ENCODE measurements around the gene PACC1. TPM values are rescaled to one million over a fixed set of nuclear protein-coding genes. Genes with fewer than 3 reads are reported as not detected.
A peak's percentile ranks its signal among the peaks of the same experiment; 100 is the strongest.

PACC1 gene
- polyA plus RNA-seq, 1 experiment, result 12.7 TPM

GRCh38 chr1:212381397-212382035, 33.2 kb downstream of the PACC1 start:
- ChIA-PET CTCF (interaction anchor here (0.7 kb wide), 1 partner anchor 73 kb away, joined by 4 read pairs; no protein-coding TSS in a partner anchor), POLR2A (no interaction called here)
- TF ChIP-seq, protein P1, sequence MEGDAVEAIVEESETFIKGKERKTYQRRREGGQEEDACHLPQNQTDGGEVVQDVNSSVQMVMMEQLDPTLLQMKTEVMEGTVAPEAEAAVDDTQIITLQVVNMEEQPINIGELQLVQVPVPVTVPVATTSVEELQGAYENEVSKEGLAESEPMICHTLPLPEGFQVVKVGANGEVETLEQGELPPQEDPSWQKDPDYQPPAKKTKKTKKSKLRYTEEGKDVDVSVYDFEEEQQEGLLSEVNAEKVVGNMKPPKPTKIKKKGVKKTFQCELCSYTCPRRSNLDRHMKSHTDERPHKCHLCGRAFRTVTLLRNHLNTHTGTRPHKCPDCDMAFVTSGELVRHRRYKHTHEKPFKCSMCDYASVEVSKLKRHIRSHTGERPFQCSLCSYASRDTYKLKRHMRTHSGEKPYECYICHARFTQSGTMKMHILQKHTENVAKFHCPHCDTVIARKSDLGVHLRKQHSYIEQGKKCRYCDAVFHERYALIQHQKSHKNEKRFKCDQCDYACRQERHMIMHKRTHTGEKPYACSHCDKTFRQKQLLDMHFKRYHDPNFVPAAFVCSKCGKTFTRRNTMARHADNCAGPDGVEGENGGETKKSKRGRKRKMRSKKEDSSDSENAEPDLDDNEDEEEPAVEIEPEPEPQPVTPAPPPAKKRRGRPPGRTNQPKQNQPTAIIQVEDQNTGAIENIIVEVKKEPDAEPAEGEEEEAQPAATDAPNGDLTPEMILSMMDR (IDR thresholded peaks at IDR 0.05; ENCODE audit: insufficient read depth, low read depth, low read length), result no peak
- no peak for DNase-seq (ENCODE audit: low read depth)
- H3K36me3 ChIP-seq (ENCODE audit: control insufficient read depth, insufficient read depth, low read length), result peaks cover 7% of the 10 kb centered on the region
- H3K27me3 ChIP-seq (ENCODE audit: control insufficient read depth, insufficient read depth, low read length), result no peaks in the 10 kb centered on the region
- H3K4me3 ChIP-seq (ENCODE audit: low read depth, low read length), result no peak overlapping the region

DNA sequence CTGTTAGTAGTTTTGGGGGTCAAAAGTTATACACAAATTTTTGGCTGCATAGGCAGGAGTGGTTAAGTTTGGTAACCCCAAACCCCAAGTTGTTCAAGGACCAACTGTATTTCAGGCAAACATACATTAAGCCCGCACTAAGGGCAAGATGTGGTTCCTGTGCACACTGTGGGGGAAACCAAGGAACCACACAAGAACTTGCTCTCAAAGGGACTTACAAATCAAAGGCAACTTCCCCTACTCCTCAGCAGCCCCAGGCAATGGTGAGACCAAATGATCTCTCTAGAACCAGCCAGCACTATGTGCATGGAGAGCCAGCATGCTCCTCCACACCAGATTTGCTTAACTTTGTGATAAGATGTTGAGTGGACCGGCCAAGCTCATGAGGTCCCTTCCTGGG, 35.3 kb downstream of the PACC1 start:
- H3K36me3 ChIP-seq (ENCODE audit: control insufficient read depth, insufficient read depth, low read length), result peaks cover 7% of the 10 kb centered on the region
- DNase-seq (ENCODE audit: low read depth), result no peak
- CTCF ChIA-PET, result no interaction called here
- POLR2A ChIA-PET, result no interaction called here
- TF ChIP-seq, protein P1 (IDR thresholded peaks at IDR 0.05; ENCODE audit: insufficient read depth, low read depth, low read length), result no peak
- no peaks in the 10 kb centered on the region for H3K27me3 ChIP-seq (ENCODE audit: control insufficient read depth, insufficient read depth, low read length)
- no peak overlapping the region for H3K4me3 ChIP-seq (ENCODE audit: low read depth, low read length)

DNA sequence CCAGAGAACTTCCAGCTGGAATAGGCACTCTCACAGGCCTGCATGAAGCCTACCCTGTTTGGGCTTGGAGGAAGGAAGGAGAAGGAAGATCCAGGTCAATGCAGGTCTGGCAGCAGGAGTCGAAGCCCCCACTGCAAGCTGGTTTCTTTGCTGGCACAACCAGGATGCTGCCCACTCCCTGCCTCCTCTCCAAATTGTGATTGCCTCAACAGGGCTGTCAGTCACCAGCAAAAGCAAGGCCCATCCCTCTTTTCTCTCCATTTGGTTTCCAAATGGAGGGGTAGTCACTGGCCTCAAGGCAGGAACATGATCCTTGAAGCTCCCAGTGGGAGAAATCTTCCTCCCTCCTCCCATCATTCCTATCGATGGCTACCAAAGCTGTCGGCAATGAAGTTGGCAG, 37.0 kb downstream of the PACC1 start:
- ChIA-PET POLR2A (no interaction called here), CTCF (interaction anchor here (1.1 to 4.7 kb wide), 3 partner anchors 10 to 307 kb away, joined by 6 to 24 read pairs (median 13); no protein-coding TSS in a partner anchor)
- Histone ChIP-seq H3K36me3 (ENCODE audit: control insufficient read depth, insufficient read depth, low read length) (peaks cover 7% of the 10 kb centered on the region), H3K4me3 (ENCODE audit: low read depth, low read length) (no peak overlapping the region), H3K27me3 (ENCODE audit: control insufficient read depth, insufficient read depth, low read length) (no peaks in the 10 kb centered on the region)
- no peak for DNase-seq (ENCODE audit: low read depth)
- TF ChIP-seq, protein P1 (IDR thresholded peaks at IDR 0.05; ENCODE audit: insufficient read depth, low read depth, low read length), result no peak

- Histone ChIP-seq H3K4me3 (ENCODE audit: low read depth, low read length) (no peak overlapping the region), H3K27me3 (ENCODE audit: control insufficient read depth, insufficient read depth, low read length) (no peaks in the 10 kb centered on the region), H3K36me3 (ENCODE audit: control insufficient read depth, insufficient read depth, low read length) (peaks cover 7% of the 10 kb centered on the region)
- CTCF ChIA-PET, result interaction anchor here (0.7 to 4.7 kb wide), 6 partner anchors 8 to 691 kb away, joined by 3 to 24 read pairs (median 4); no protein-coding TSS in a partner anchor
- POLR2A ChIA-PET, result no interaction called here
- TF ChIP-seq, protein P1 (IDR thresholded peaks at IDR 0.05; ENCODE audit: insufficient read depth, low read depth, low read length), result no peak
- DNase-seq (ENCODE audit: low read depth), result no peak
Measured at GRCh38 chr1:212375986-212376385, 38.7 kb downstream of the PACC1 start.

DNA sequence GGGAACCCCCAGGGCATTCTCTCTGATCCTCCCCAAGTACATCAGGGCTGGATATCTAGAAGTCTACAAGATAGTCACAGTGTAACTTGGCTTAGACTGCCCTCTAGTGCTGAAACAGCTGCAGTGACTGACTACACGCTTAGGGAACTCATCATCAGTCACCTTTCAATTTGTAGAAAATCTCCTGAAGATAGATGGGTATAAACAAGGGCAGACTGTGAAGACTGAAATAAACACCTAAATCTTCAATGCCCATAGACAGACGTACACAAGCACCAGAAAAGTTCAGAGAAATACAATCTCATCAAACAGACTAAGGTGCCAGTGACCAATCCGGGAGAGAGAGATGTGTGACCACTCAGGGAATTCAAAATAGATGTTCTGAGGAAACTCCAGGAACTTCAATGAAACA, 46.6 kb downstream of the PACC1 start:
- TF ChIP-seq, protein P1 (IDR thresholded peaks at IDR 0.05; ENCODE audit: insufficient read depth, low read depth, low read length), result peak; percentile 93
- Histone ChIP-seq H3K36me3 (ENCODE audit: control insufficient read depth, insufficient read depth, low read length) (no peaks in the 10 kb centered on the region), H3K4me3 (ENCODE audit: low read depth, low read length) (no peak overlapping the region), H3K27me3 (ENCODE audit: control insufficient read depth, insufficient read depth, low read length) (no peaks in the 10 kb centered on the region)
- peak; percentile 17 for DNase-seq (ENCODE audit: low read depth)
- CTCF ChIA-PET, result interaction anchor here (0.6 to 9.4 kb wide), 22 partner anchors 9 to 687 kb away, joined by 3 to 100 read pairs (median 6); no protein-coding TSS in a partner anchor
- POLR2A ChIA-PET, result no interaction called here
